Stimulated activated CD8-positive, alpha-beta memory T cell treated with anti-CD3 and anti-CD28 coated beads, Interleukin-12 subunit alpha, Interleukin-12 subunit beta, amount 100 ng/mL, for 24 hours (primary cell): Measurements from ENCODE around the gene MELK.

ENCODE experiments used
- DNase-seq: peaks from one replicate; pipeline ENCODE4 v3.0.0-alpha.2; 2020; ENCODE audit errors: extremely low read depth

MELK gene

GRCh38 chr9:36671561-36671960, 98.9 kb downstream of the MELK start:
- DNase-seq = no peak

GRCh38 chr9:36676091-36676490, 103.4 kb downstream of the MELK start:
- no peak for DNase-seq

DNA sequence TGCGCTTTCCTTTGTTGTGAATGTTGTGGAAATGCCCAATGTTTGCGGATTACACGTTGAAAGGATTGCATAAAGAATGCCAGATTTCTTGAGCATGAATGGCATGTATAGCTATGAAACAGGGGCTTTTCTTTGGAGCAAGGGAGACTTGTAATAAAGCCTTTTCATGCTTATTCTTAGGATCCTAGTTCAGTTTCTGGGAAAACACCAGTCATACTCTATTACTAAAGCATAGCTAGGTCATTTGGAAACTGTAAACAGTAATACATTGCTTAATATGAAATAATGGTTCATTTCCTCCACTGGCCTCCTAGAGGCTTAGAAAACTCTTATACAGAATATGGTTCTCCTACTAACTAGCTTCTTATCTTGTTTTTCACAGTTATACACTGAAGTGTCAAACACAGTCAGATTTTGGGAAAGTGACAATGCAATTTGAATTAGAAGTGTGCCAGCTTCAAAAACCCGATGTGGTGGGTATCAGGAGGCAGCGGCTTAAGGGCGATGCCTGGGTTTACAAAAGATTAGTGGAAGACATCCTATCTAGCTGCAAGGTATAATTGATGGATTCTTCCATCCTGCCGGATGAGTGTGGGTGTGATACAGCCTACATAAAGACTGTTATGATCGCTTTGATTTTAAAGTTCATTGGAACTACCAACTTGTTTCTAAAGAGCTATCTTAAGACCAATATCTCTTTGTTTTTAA, 104.2 kb downstream of the MELK start:
- no peak for DNase-seq

- no peak for DNase-seq
Measured at GRCh38 chr9:36677611-36678010, 104.9 kb downstream of the MELK start.

DNA sequence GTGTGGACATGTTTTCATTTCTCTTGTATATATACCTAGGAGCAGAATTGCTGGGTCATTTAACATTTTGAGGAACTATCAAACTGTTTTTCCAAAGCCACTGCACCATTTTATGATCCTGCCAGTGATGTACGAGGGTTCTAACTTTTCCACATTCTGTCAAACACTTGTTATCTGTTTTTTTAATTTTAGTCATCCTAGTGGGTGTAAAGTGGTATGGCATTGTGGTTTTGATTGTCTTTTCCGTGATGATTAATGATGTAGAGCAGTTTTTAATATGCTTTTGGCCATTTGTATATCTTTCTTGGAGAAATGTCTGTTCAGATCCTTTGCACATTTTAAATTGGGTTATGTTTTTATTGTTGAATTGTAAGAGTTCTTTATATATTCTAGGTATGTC, 107.0 kb downstream of the MELK start:
- DNase-seq = no peak

- DNase-seq = no peak
Measured at GRCh38 chr9:36686471-36686870, 113.8 kb downstream of the MELK start.

GRCh38 chr9:36690412-36691168, 117.9 kb downstream of the MELK start:
- DNase-seq = no peak

- no peak for DNase-seq
Measured at GRCh38 chr9:36691671-36692070, 119.0 kb downstream of the MELK start.

GRCh38 chr9:36698984-36699383, 126.3 kb downstream of the MELK start:
- no peak for DNase-seq

GRCh38 chr9:36704148-36704547, 131.5 kb downstream of the MELK start:
- no peak for DNase-seq

- no peak for DNase-seq
Measured at GRCh38 chr9:36713515-36714490, 141.1 kb downstream of the MELK start.

DNA sequence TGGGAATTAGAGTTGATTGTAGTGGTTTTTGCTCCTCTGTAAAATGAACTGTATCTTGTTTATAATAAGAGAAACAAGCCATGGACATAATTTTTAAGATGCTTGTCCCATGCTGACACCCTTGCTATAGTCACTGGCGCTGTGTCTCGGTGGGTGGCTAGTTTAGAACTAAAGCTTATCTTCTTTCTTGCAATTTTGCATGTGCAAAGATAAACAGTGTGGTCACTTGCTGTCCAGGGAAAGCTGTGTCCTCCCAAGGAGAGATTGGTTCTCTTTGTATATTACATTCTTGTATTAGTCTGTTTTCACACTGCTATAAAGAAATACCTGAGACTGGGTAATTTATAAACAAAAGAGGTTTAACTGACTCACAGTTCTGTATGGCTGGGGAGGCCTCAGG, 143.8 kb downstream of the MELK start:
- DNase-seq = no peak

DNA sequence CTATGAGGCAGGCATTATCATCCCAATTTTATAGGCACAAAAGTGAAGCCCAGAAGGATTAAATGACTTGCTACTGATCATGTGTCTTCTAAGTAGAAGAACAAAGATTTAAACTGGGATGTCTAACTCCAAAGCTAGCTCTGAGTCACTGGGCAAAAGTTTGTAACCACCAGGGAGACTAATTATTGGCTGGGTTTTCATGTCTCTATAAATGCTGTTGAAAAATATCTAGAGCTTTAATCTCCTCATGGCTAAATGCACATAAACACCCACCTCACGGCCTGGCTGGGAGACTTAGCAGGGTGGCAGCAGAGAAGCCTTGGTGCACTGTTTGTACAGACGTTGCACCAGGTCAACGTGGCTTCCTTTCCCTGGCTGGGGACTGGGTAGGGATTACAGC, 144.6 kb downstream of the MELK start:
- DNase-seq = no peak

DNA sequence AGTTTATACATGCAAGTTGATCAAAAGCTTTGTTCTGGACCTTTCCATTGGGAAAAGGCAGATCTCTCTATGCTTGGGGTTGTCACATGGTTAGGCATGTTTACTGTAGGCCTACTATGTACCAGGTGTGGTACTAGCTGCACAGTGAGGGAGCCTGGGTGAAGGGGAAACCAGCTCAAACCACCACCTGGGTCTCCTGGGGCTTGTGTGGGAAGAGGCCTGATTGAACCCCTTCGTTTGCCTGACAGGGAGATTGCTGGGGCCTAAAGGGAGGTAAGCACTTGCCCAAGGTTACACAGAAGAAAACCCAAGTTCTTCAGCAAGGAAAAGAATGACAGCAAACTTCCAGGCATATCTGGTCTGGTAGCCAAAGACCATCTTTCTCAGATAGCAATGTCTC, 145.9 kb downstream of the MELK start:
- no peak for DNase-seq

- no peak for DNase-seq
Measured at GRCh38 chr9:36720043-36720442, 147.3 kb downstream of the MELK start.

DNA sequence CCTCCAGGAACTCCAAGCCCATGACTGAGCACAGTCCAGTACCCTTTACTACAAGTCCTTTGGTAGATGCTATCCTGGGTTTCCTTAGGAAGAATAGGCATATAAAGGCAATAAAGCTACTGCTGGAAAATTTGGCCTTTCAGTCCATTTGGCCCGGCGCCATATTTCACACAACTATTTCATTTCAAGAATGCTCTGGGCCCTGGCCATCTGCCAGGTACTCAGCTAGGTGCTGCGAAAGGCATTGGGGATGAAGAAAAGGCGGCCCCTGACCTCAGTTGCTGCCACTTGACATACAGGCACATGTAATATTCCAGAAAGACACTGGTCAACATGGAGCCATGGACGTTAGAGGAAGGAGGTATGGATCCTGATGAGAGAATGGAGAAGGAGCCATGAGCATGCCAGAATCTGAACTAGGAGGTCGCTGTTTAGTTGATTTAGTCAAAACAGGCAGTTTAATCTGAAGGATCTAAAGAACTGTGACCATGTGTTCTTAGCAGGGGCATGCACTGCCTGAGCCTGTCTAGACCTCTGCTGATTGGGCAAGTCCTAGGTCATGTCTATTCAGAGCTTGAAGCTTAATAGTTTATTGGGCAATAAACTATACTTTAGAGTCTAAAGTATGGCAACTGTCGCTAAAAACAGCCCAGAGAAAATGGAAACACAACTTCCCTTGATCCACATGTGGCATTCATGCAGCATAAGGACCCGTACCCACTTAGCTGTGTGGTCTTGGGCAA, 149.3 kb downstream of the MELK start:
- DNase-seq = no peak

DNA sequence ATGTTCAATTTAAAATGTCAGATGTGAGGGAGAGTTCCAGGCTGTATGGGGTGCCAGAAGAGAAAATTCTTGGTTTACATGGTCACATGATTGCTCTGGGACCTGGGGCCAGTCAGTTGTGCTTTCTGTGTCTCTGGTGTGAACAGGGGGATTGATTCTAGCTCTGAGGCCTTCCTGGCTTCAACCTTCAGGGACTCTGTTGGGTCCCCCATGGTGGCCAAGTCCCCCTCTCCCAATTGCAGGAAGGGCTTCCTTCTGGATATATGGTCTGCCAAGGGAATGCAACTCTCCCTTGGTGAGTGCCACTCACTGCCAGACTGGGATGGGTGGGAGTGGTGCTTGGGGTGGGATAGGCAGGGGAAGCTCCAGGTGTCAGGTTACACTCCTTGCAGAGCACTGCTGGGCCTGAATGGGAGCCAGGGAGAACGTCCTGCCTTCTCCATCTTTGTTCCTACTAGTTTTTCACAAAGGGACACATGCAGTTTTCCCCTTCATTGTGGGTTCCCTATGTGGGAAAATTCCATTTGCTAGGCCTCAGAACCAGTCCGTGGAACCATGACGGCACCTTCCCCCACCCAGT, 153.2 kb downstream of the MELK start:
- DNase-seq = no peak
